DMS79 (cell line): Measurements from ENCODE around the gene SORL1.
A peak's percentile ranks its signal among the peaks of the same experiment; 100 is the strongest.

Experiments
- DNase-seq: peaks from one replicate; lab custom pipeline; 2025; lab: John Stamatoyannopoulos, UW

Gene SORL1

GRCh38 chr11:121538054-121538453 lies 85.9 kb downstream of the SORL1 start:
- no peak for DNase-seq

- DNase-seq, result no peak
Measured at GRCh38 chr11:121539000-121539399, 86.9 kb downstream of the SORL1 start.

- peak; percentile 98 for DNase-seq
Measured at GRCh38 chr11:121540627-121541026, 88.5 kb downstream of the SORL1 start.

- no peak for DNase-seq
Measured at GRCh38 chr11:121543836-121544380, 91.8 kb downstream of the SORL1 start.

GRCh38 chr11:121544956-121545355 lies 92.8 kb downstream of the SORL1 start:
- no peak for DNase-seq

- DNase-seq, result no peak
Measured at GRCh38 chr11:121547574-121547973, 95.5 kb downstream of the SORL1 start.

- DNase-seq, result no peak
Measured at GRCh38 chr11:121550247-121551030, 98.3 kb downstream of the SORL1 start.

GRCh38 chr11:121551463-121551862 lies 99.3 kb downstream of the SORL1 start:
- no peak for DNase-seq

GRCh38 chr11:121552154-121552553 lies 100.0 kb downstream of the SORL1 start:
- no peak for DNase-seq

- DNase-seq, result no peak
Measured at GRCh38 chr11:121552644-121553043, 100.5 kb downstream of the SORL1 start.

GRCh38 chr11:121553389-121553788 lies 101.3 kb downstream of the SORL1 start:
- peak; percentile 62 for DNase-seq

GRCh38 chr11:121553806-121554205 lies 101.7 kb downstream of the SORL1 start:
- no peak for DNase-seq

- DNase-seq, result peak; percentile 95
Measured at GRCh38 chr11:121554552-121554951, 102.4 kb downstream of the SORL1 start.

- DNase-seq, result peak; percentile 66
Measured at GRCh38 chr11:121555121-121555520, 103.0 kb downstream of the SORL1 start.

GRCh38 chr11:121556937-121557336 lies 104.8 kb downstream of the SORL1 start:
- no peak for DNase-seq

GRCh38 chr11:121557348-121557747 lies 105.2 kb downstream of the SORL1 start:
- DNase-seq, result no peak

- DNase-seq, result no peak
Measured at GRCh38 chr11:121559606-121560200, 107.6 kb downstream of the SORL1 start.

- DNase-seq, result no peak
Measured at GRCh38 chr11:121560236-121560635, 108.1 kb downstream of the SORL1 start.

- no peak for DNase-seq
Measured at GRCh38 chr11:121561240-121561639, 109.1 kb downstream of the SORL1 start.

- no peak for DNase-seq
Measured at GRCh38 chr11:121561716-121562115, 109.6 kb downstream of the SORL1 start.

GRCh38 chr11:121563003-121563402 lies 110.9 kb downstream of the SORL1 start:
- no peak for DNase-seq

GRCh38 chr11:121563900-121564822 lies 112.0 kb downstream of the SORL1 start:
- DNase-seq, result peak; percentile 53
